ENCODE measurements around the gene NFATC2.
A peak's percentile ranks its signal among the peaks of the same experiment; 100 is the strongest.

NFATC2 gene

DNA sequence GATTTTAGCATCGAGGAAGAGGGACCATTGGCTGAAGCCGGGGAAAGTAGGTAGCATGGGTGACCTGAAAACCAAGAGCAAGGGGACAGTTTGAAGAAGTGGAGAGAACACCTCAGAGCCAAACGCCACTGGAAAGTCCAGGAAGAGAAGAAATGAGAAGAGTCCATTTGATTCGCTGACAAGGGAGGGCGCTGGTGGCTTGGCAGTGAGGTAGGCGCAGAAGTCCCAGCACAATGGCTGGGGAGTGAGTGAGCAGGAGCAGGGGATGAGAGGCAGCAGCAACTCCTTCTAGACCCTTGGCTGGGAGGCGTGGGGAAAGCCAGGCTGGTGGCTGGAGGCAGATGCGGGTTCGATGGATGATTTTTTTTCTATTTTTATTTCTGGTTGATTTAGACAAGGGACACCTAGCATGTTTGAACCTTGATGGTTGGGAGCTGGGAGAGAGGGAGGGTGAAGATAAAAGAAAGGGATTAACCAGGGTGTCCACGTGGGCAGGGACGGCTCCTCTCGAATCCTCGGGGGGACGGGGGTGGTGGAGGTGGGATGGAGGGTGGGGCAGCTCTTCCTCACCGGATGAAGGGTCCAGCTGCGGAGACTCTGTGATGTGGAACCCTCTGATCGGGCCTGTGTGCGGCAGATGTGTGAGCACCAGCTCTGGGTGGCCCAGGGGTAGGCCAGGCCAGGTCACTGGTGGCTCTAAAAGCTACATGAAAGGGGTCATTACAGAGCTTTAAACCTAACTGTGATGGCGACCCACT lies 164.2 kb downstream of the NFATC2 start:
- Histone ChIP-seq H3K27ac (ENCODE audit: extremely low read depth, low read depth, low read length) (no peak overlapping the region), H3K36me3 (ENCODE audit: control insufficient read depth in 2 of 2, insufficient read depth in 1 of 2, low read length in 2 of 2) (no peaks in the 10 kb centered on the region), H3K4me3 (ENCODE audit: low read depth, low read length) (no peak overlapping the region), H3K9me3 (ENCODE audit: control insufficient read depth, insufficient read depth, low read depth, low read length) (no peaks in the 10 kb centered on the region), H3K4me1 (ENCODE audit: control insufficient read depth, insufficient read depth, low read length) (no peaks in the 10 kb centered on the region)
- CTCF ChIA-PET, result interaction anchor here (0.7 kb wide), 1 partner anchor 245 kb away, joined by 3 read pairs; no protein-coding TSS in a partner anchor
- TF ChIP-seq ZNF654 (tag by site-specific recombination; IDR thresholded peaks at IDR 0.05; ENCODE audit: low read depth), result peak; percentile 41
- TF ChIP-seq SP7 (tag by site-specific recombination; IDR thresholded peaks at IDR 0.05), result no peak
- POLR2A ChIA-PET, result no interaction called here

DNA sequence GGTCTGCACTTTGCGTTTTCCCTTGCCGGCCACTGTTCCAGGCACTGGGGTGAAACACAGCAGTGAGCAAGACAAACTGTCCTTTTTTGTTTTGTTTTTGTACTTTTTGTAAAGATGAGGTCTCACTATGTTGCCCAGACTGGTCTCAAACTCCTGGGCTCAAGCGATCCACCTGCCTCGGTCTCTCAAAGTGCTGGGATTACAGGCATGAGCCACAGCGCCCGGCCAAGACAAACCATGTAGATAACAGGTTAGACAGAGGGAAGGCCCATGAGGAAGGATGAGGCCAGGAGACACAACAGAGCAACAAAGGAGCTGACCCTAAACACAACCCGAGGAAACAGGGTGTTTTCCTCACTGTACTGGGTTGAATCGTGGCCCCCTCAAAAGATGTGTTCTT lies 165.4 kb downstream of the NFATC2 start:
- no peak overlapping the region for H3K27ac ChIP-seq (ENCODE audit: extremely low read depth, low read depth, low read length)
- TF ChIP-seq, protein P1, sequence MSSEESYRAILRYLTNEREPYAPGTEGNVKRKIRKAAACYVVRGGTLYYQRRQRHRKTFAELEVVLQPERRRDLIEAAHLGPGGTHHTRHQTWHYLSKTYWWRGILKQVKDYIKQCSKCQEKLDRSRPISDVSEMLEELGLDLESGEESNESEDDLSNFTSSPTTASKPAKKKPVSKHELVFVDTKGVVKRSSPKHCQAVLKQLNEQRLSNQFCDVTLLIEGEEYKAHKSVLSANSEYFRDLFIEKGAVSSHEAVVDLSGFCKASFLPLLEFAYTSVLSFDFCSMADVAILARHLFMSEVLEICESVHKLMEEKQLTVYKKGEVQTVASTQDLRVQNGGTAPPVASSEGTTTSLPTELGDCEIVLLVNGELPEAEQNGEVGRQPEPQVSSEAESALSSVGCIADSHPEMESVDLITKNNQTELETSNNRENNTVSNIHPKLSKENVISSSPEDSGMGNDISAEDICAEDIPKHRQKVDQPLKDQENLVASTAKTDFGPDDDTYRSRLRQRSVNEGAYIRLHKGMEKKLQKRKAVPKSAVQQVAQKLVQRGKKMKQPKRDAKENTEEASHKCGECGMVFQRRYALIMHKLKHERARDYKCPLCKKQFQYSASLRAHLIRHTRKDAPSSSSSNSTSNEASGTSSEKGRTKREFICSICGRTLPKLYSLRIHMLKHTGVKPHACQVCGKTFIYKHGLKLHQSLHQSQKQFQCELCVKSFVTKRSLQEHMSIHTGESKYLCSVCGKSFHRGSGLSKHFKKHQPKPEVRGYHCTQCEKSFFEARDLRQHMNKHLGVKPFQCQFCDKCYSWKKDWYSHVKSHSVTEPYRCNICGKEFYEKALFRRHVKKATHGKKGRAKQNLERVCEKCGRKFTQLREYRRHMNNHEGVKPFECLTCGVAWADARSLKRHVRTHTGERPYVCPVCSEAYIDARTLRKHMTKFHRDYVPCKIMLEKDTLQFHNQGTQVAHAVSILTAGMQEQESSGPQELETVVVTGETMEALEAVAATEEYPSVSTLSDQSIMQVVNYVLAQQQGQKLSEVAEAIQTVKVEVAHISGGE (tag by site-specific recombination; conservative IDR thresholded peaks at IDR 0.05; ENCODE audit: low read depth), result no peak
- TF ChIP-seq OVOL3 (tag by site-specific recombination; IDR thresholded peaks at IDR 0.05), result no peak
- TF ChIP-seq, protein P2, sequence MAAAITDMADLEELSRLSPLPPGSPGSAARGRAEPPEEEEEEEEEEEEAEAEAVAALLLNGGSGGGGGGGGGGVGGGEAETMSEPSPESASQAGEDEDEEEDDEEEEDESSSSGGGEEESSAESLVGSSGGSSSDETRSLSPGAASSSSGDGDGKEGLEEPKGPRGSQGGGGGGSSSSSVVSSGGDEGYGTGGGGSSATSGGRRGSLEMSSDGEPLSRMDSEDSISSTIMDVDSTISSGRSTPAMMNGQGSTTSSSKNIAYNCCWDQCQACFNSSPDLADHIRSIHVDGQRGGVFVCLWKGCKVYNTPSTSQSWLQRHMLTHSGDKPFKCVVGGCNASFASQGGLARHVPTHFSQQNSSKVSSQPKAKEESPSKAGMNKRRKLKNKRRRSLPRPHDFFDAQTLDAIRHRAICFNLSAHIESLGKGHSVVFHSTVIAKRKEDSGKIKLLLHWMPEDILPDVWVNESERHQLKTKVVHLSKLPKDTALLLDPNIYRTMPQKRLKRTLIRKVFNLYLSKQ (tag by site-specific recombination; IDR thresholded peaks at IDR 0.05; ENCODE audit: borderline replicate concordance), result no peak
- TF ChIP-seq GLI4 (tag by site-specific recombination; IDR thresholded peaks at IDR 0.05), result no peak
- H3K4me1 ChIP-seq (ENCODE audit: control insufficient read depth, insufficient read depth, low read length), result no peaks in the 10 kb centered on the region
- POLR2A ChIA-PET, result interaction anchor here (0.6 kb wide), 1 partner anchor 8 kb away, joined by 4 read pairs; no protein-coding TSS in a partner anchor
- no peak overlapping the region for H3K4me3 ChIP-seq (ENCODE audit: low read depth, low read length)
- no peaks in the 10 kb centered on the region for H3K36me3 ChIP-seq (ENCODE audit: control insufficient read depth in 2 of 2, insufficient read depth in 1 of 2, low read length in 2 of 2)
- H3K9me3 ChIP-seq (ENCODE audit: control insufficient read depth, insufficient read depth, low read depth, low read length), result no peaks in the 10 kb centered on the region
- CTCF ChIA-PET, result no interaction called here

DNA sequence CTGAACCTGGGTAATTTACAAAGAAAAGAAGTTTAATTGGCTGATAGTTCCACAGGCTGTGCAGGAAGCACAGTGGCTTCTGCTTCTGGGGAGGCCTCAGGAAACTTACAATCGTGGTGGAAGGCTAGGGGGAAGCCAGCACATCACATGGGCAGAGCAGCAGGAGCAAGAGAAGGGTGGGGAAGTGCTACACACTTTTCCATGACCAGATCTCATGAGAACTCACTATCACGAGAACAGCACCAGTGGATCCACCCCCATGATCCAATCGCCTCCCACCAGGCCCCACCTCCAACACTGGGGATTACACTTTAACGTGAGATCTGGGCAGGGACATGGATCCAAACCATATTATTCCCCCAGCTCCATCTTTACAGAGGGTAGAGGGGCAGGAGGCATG lies 166.4 kb downstream of the NFATC2 start:
- CTCF ChIA-PET, result interaction anchor here (1.0 kb wide), 1 partner anchor 219 kb away, joined by 3 read pairs; no protein-coding TSS in a partner anchor
- H3K4me1 ChIP-seq (ENCODE audit: control insufficient read depth, insufficient read depth, low read length), result no peaks in the 10 kb centered on the region
- POLR2A ChIA-PET, result no interaction called here

More for the DNA sequence above, 166.4 kb downstream of the NFATC2 start:
- Histone ChIP-seq H3K36me3 (ENCODE audit: control insufficient read depth in 2 of 2, insufficient read depth in 1 of 2, low read length in 2 of 2) (no peaks in the 10 kb centered on the region), H3K4me3 (ENCODE audit: low read depth, low read length) (no peak overlapping the region), H3K27ac (ENCODE audit: extremely low read depth, low read depth, low read length) (no peak overlapping the region), H3K9me3 (ENCODE audit: control insufficient read depth, insufficient read depth, low read depth, low read length) (no peaks in the 10 kb centered on the region)
- TF ChIP-seq WT1 (tag by site-specific recombination; IDR thresholded peaks at IDR 0.05), result no peak
- no peak for TF ChIP-seq ZNF626 (tag by site-specific recombination; IDR thresholded peaks at IDR 0.05)
- no peak for TF ChIP-seq ZNF433 (tag by site-specific recombination; IDR thresholded peaks at IDR 0.05; ENCODE audit: low read depth)
- TF ChIP-seq, protein P3, sequence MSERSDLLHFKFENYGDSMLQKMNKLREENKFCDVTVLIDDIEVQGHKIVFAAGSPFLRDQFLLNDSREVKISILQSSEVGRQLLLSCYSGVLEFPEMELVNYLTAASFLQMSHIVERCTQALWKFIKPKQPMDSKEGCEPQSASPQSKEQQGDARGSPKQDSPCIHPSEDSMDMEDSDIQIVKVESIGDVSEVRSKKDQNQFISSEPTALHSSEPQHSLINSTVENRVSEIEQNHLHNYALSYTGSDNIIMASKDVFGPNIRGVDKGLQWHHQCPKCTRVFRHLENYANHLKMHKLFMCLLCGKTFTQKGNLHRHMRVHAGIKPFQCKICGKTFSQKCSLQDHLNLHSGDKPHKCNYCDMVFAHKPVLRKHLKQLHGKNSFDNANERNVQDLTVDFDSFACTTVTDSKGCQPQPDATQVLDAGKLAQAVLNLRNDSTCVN (tag by site-specific recombination; optimal IDR thresholded peaks at IDR 0.05), result no peak
- TF ChIP-seq FEZF1 (tag by site-specific recombination; IDR thresholded peaks at IDR 0.05), result no peak
- TF ChIP-seq, protein P4, sequence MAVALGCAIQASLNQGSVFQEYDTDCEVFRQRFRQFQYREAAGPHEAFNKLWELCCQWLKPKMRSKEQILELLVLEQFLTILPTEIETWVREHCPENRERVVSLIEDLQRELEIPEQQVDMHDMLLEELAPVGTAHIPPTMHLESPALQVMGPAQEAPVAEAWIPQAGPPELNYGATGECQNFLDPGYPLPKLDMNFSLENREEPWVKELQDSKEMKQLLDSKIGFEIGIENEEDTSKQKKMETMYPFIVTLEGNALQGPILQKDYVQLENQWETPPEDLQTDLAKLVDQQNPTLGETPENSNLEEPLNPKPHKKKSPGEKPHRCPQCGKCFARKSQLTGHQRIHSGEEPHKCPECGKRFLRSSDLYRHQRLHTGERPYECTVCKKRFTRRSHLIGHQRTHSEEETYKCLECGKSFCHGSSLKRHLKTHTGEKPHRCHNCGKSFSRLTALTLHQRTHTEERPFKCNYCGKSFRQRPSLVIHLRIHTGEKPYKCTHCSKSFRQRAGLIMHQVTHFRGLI (tag by site-specific recombination; IDR thresholded peaks at IDR 0.05), result no peak
- TF ChIP-seq, protein P5, sequence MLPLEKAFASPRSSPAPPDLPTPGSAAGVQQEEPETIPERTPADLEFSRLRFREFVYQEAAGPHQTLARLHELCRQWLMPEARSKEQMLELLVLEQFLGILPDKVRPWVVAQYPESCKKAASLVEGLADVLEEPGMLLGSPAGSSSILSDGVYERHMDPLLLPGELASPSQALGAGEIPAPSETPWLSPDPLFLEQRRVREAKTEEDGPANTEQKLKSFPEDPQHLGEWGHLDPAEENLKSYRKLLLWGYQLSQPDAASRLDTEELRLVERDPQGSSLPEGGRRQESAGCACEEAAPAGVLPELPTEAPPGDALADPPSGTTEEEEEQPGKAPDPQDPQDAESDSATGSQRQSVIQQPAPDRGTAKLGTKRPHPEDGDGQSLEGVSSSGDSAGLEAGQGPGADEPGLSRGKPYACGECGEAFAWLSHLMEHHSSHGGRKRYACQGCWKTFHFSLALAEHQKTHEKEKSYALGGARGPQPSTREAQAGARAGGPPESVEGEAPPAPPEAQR (tag by site-specific recombination; IDR thresholded peaks at IDR 0.05), result no peak

All from HEK293 (cell line).